NCI-H2227 (cell line): Measurements from ENCODE around the gene TSPAN15.
A peak's percentile ranks its signal among the peaks of the same experiment; 100 is the strongest.

Experiments
- DNase-seq: peaks from one replicate; lab custom pipeline; 2025; ENCODE audit not compliant: unreplicated experiment; lab: John Stamatoyannopoulos, UW

TSPAN15 gene

GRCh38 chr10:69451209-69451783 lies at the start of gene TSPAN15:
Gene TSPAN15 (plus strand): TSS chr10:69451465. CDS start chr10:69451595, 130 bp downstream.
- DNase-seq: peak; percentile 89

GRCh38 chr10:69402386-69402785 lies 48.9 kb upstream of the TSPAN15 start:
- DNase-seq: no peak

GRCh38 chr10:69403066-69403465 lies 48.2 kb upstream of the TSPAN15 start:
- no peak for DNase-seq

DNA sequence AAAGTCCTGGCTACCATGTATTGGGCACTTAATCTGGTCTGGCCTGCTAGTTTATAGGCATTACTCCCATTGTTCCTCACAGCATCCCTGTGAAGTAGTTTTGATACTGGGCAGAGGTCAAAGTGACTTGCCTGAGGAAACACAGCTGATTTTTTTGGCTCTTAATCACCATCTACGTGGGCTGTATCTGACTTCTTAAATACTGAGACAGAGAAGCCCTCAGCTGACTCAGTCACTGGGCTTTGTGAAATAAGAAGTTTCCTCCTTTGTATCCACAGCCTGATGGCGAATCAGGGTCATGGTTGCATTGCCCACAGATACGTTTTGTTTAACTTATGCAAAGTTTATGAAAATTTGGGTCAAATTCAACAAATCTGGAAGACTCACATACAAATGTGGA lies 47.7 kb upstream of the TSPAN15 start:
- no peak for DNase-seq

- no peak for DNase-seq
Observed at GRCh38 chr10:69404786-69405185, 46.5 kb upstream of the TSPAN15 start.

GRCh38 chr10:69405221-69405620 lies 46.0 kb upstream of the TSPAN15 start:
- DNase-seq: no peak

GRCh38 chr10:69406302-69406811 lies 44.9 kb upstream of the TSPAN15 start:
- DNase-seq: no peak

DNA sequence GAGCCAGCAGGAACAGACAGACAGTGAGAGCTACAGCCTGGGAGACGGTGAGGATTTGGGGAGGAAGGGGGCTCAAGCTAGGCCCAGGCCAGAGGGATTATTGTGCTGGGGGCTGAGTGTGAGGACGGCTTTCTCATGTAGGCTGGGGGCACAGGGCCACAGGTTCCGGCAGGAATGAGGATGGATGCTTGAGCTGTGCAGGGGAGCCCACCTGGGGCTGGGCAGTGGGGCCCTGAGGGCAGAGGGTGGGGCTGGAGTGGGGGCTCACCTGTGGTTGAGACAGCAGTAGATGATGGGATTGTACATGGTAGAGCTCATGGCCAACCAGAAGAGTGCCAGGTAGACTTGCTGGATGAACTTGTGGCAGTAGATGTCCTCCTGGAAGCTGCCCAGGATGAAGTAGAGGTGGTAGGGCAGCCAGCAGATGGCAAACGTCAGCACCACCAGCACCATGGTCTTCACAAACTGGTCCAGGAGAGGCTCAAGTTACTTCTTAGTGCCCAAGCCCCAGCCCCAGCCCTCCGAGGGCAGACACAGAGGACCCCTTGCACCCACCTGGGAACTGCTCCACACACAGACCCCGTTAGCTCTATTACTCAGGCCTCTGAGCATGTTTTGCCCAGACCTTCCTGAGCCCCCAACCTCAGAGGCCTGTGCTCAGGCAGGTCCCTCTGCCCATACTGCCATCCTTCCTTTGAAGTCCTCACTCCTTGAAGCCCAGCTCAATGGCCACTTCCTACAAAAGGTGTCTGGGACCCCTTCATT lies 44.3 kb upstream of the TSPAN15 start:
- no peak for DNase-seq

DNA sequence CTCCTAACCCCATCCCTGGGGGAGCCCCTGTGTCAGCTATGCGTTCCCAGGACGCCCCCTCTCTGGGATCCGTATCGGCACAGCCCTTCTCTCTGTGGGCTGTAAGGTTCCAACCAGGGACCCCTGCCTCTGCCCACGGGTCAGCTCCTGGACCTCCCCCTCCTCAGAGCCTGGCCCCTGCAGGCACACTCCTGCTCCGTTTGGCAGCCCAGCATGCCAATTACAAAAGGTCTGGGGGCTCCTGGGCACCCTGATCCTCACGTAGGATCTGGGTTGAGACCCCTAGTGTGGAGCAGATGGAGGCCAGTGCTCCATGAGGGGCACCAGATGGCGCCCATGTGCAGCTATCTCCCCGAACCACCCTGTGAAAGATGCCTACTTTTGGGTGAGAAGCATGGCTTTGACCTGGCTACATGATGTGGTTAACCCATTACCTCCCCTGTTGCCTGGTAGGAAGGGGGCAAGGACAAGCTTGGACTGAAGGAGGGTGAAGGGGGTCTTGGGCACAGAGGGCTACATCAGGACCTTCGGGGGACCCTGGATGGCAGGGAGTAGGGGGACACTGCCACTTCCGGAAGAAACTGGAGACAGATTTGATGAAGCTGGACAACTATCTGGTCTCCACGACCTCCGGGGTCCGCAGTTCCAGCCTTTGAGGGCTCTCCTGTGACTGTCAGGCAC lies 43.5 kb upstream of the TSPAN15 start:
- DNase-seq: peak; percentile 12

DNA sequence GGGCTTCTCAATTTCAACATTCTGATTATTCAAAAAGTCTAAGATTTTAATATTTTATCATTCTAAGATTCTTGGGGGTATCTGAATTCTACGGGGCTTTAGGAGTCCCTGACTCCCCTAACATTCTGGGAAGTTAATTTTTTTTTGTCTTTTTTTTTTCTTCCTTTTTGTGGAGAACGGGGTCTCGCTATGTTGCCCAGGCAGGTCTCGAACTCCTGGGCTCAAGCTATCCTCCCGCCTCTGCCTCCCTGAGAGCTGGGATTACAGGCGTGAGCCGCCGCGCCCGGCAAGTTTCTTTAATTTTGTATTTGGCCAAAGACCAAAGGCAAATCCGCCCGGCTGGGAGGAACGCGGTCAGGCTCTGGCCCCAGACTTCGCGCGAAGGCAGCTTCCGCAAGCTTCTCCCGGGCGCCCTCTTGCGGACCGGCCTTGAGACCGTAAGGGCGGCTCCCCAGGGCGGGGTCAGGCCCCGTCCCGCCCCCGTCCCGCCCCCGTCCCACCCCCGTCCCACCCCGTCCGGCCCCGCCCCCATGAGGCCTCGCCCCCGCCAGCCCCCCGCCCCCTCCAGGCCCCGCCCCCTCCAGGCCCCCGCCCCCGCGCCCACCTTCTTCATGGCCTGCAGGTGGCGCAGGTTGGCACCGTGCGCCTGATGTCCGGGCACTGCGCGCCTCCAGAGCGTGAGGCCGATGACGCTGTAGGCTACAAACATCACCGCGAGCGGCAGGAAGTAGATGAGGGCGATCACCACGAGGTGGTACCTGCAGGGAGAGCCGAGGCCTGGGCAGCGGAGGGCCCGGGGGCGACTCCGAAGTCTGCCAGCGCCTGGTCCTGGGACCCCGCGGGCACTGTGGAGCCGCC lies 42.7 kb upstream of the TSPAN15 start:
- peak; percentile 93 for DNase-seq

DNA sequence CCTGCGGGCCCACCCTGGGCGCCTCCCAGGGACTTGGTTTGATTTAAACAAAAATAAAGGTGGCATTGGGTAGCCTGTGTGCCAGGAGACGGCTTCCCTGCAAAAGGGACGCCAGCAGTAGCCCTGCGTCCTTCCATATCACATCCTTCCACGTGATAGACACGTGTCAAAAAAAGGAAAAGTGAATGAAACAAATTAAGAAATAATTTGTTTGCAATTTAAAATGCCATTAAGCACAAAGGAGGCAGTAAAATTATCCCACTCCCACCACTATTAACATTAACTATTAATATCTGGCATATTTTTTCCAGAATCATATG lies 42.1 kb upstream of the TSPAN15 start:
- no peak for DNase-seq

DNA sequence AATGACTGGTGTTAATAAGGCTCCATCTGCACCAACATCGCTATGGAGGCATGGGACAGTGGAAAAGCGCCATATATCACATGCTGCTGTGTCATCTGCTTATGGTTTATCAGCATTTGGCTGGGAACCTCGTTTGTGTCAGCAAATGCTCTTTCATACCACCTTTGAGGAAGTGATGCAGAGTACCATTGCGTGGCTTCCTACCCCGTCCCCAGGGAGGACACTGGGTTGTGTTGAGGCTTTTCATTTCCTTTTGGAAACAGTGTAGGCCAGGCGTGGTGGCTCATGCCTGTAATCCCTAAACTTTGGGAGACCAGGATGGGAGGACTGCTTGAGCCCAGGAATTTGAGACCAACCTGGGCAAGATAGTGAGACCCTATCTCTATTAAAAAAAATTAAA lies 41.3 kb upstream of the TSPAN15 start:
- no peak for DNase-seq

- DNase-seq: no peak
Observed at GRCh38 chr10:69410487-69410886, 40.8 kb upstream of the TSPAN15 start.

DNA sequence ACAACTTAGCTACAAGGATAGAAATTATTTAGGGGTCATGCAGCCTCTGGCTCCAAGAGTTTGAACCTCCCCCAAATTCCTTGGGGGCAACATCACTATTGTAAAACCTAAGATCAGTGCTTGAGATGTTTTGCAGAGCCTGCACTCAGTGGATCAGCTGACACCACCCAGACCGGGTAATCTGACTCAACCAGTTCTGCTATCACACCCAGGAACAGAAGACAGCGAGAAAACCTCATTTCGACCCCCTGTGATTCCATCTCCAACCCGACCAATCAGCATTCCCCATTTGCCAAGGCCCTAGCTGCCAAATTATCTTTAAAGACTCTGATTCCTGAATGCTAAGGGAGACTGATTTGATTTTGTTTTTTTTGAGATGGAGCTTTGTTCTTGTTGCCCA lies 39.8 kb upstream of the TSPAN15 start:
- no peak for DNase-seq

DNA sequence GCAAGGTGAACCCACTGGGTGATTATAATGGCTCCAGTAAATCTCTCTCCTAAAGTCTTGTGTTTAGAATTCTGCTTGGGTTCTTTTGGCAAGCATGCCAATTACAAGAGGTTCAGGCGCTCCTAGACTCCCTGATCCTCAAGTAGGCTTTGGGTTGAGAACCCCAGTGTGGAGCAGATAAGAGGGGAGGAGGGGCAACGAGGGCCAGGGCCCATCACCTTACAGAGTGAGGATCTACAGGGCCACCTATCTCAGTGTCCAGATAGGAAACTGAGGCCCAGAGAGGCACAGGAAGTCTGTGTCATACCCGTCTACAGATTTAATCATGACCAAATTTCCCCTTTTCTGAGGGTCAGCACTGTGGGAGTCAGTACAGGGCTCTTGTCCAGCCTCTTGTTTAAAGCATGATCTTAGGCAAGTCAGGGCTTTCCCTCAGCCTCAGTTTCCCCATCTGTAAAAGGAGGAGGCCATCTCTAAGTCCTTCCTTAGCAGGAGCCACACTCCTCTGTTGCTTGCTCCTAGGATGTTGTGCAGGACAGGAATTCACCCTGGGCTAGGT lies 39.0 kb upstream of the TSPAN15 start:
- no peak for DNase-seq

GRCh38 chr10:69413221-69413865 lies 37.9 kb upstream of the TSPAN15 start:
- peak; percentile 49 for DNase-seq

- no peak for DNase-seq
Observed at GRCh38 chr10:69414036-69415018, 36.9 kb upstream of the TSPAN15 start.

GRCh38 chr10:69415049-69415448 lies 36.2 kb upstream of the TSPAN15 start:
- DNase-seq: no peak

DNA sequence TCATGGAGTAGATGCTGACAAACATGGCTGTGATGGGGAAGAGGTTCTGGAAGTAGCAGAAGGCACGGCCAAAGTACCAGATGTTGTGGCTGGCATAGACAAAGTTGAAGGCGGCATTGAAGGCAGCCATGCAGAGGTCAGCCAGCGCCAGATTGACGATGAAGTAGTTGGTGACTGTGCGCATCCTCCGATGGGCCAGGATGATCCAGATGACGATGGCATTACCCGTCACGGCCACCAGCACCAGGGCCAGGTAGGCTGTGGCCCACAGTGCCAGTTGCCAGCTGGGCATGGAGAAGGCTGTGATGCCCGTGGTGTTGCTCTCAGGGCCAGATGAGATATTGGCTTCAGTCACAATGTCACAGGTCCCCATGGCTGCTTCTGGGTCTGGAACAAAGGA lies 35.3 kb upstream of the TSPAN15 start:
- DNase-seq: no peak
